ENCODE results near the gene AUTS2.

AUTS2 gene

GRCh38 chr7:70495033-70495376 lies 896.7 kb downstream of the AUTS2 start:
- no peak for TF ChIP-seq GABPA (IDR thresholded peaks at IDR 0.05; ENCODE audit: low read depth)
- no peak for TF ChIP-seq SPI1 (IDR thresholded peaks at IDR 0.05; ENCODE audit: borderline replicate concordance, low read depth)
- TF ChIP-seq POLR2AphosphoS5 (IDR thresholded peaks at IDR 0.05; ENCODE audit: low read depth): no peak
- TF ChIP-seq, protein P1, sequence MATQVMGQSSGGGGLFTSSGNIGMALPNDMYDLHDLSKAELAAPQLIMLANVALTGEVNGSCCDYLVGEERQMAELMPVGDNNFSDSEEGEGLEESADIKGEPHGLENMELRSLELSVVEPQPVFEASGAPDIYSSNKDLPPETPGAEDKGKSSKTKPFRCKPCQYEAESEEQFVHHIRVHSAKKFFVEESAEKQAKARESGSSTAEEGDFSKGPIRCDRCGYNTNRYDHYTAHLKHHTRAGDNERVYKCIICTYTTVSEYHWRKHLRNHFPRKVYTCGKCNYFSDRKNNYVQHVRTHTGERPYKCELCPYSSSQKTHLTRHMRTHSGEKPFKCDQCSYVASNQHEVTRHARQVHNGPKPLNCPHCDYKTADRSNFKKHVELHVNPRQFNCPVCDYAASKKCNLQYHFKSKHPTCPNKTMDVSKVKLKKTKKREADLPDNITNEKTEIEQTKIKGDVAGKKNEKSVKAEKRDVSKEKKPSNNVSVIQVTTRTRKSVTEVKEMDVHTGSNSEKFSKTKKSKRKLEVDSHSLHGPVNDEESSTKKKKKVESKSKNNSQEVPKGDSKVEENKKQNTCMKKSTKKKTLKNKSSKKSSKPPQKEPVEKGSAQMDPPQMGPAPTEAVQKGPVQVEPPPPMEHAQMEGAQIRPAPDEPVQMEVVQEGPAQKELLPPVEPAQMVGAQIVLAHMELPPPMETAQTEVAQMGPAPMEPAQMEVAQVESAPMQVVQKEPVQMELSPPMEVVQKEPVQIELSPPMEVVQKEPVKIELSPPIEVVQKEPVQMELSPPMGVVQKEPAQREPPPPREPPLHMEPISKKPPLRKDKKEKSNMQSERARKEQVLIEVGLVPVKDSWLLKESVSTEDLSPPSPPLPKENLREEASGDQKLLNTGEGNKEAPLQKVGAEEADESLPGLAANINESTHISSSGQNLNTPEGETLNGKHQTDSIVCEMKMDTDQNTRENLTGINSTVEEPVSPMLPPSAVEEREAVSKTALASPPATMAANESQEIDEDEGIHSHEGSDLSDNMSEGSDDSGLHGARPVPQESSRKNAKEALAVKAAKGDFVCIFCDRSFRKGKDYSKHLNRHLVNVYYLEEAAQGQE (IDR thresholded peaks at IDR 0.05; ENCODE audit: insufficient replicate concordance, low read depth): no peak
- no peak for TF ChIP-seq CTCF (IDR thresholded peaks at IDR 0.05; ENCODE audit: insufficient read depth, low read length)
- no peaks in the 10 kb centered on the region for H3K27me3 ChIP-seq (ENCODE audit: insufficient read depth, poor library complexity, severe bottlenecking)
- H3K27ac ChIP-seq (replicated peaks): no peak overlapping the region
- H3K4me3 ChIP-seq (replicated peaks; ENCODE audit: insufficient read depth, low read length): no peak overlapping the region
- DNase-seq (ENCODE audit: low read depth in 1 of 2, low spot score in 1 of 2): no peak

DNA sequence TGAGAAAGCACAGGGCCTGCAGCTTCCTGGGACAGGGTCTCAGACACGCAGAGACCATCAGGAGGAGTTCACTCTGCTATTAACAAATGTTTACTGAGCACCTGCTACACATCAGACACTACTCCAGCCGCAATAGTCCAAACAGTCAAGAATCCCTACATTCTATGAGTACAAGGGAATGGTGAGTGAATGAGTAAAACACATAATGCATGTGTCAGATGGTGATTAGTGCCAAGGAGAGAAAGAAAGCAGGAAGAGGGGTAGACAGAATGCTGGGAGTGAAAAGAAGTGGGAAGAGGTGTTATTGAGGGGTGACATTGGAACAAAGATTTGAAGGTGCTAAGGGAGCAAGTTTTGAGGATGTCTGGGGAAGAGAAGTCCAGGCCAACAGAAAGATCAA lies 899.5 kb downstream of the AUTS2 start:
- no peak overlapping the region for H3K27ac ChIP-seq (replicated peaks)
- no peak overlapping the region for H3K4me3 ChIP-seq (replicated peaks; ENCODE audit: insufficient read depth, low read length)
- no peak for TF ChIP-seq POLR2AphosphoS5 (IDR thresholded peaks at IDR 0.05; ENCODE audit: low read depth)
- TF ChIP-seq SPI1 (IDR thresholded peaks at IDR 0.05; ENCODE audit: borderline replicate concordance, low read depth): no peak
- TF ChIP-seq GABPA (IDR thresholded peaks at IDR 0.05; ENCODE audit: low read depth): no peak
- TF ChIP-seq, protein P1 (IDR thresholded peaks at IDR 0.05; ENCODE audit: insufficient replicate concordance, low read depth): no peak
- TF ChIP-seq CTCF (IDR thresholded peaks at IDR 0.05; ENCODE audit: insufficient read depth, low read length): no peak
- no peak for DNase-seq (ENCODE audit: low read depth in 1 of 2, low spot score in 1 of 2)
- H3K27me3 ChIP-seq (ENCODE audit: insufficient read depth, poor library complexity, severe bottlenecking): no peaks in the 10 kb centered on the region

GRCh38 chr7:70498232-70498992 lies 900.1 kb downstream of the AUTS2 start:
- Histone ChIP-seq H3K27ac (replicated peaks) (no peak overlapping the region), H3K27me3 (ENCODE audit: insufficient read depth, poor library complexity, severe bottlenecking) (no peaks in the 10 kb centered on the region), H3K4me3 (replicated peaks; ENCODE audit: insufficient read depth, low read length) (no peak overlapping the region)
- TF ChIP-seq SPI1 (IDR thresholded peaks at IDR 0.05; ENCODE audit: borderline replicate concordance, low read depth): no peak
- no peak for DNase-seq (ENCODE audit: low read depth in 1 of 2, low spot score in 1 of 2)

DNA sequence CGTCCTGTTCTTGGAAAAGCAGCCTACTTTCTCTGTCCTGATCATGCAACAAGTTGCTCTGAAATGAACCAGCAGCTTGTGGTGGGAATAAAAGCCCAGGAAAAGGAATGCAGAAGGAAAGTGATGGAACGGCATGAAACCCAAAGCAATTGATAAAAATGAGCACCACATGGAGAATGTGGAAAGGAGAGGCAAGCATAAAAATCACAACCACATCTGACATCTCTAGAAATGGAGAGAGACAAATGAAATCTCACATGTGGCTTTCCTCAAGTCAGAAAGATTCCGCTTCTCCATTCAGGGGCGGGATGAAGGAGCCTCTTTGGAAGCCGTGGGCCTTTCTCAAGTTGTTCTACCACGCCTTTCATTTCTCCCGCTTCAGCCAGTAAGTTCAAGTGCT lies 902.0 kb downstream of the AUTS2 start:
- Histone ChIP-seq H3K27ac (replicated peaks) (no peak overlapping the region), H3K4me3 (replicated peaks; ENCODE audit: insufficient read depth, low read length) (no peak overlapping the region), H3K27me3 (ENCODE audit: insufficient read depth, poor library complexity, severe bottlenecking) (no peaks in the 10 kb centered on the region)
- no peak for TF ChIP-seq CTCF (IDR thresholded peaks at IDR 0.05; ENCODE audit: insufficient read depth, low read length)
- no peak for TF ChIP-seq POLR2AphosphoS5 (IDR thresholded peaks at IDR 0.05; ENCODE audit: low read depth)
- TF ChIP-seq GABPA (IDR thresholded peaks at IDR 0.05; ENCODE audit: low read depth): no peak
- TF ChIP-seq, protein P1 (IDR thresholded peaks at IDR 0.05; ENCODE audit: insufficient replicate concordance, low read depth): no peak
- TF ChIP-seq SPI1 (IDR thresholded peaks at IDR 0.05; ENCODE audit: borderline replicate concordance, low read depth): no peak
- no peak for DNase-seq (ENCODE audit: low read depth in 1 of 2, low spot score in 1 of 2)

All from HL-60 (cell line).